ELR (cell line): ENCODE measurements around the gene MPPED1.

Source experiments
- DNase-seq: peaks from one replicate; pipeline ENCODE4 v3.0.0-alpha.2; 2015; ENCODE audit warnings: low read depth

Gene MPPED1

DNA sequence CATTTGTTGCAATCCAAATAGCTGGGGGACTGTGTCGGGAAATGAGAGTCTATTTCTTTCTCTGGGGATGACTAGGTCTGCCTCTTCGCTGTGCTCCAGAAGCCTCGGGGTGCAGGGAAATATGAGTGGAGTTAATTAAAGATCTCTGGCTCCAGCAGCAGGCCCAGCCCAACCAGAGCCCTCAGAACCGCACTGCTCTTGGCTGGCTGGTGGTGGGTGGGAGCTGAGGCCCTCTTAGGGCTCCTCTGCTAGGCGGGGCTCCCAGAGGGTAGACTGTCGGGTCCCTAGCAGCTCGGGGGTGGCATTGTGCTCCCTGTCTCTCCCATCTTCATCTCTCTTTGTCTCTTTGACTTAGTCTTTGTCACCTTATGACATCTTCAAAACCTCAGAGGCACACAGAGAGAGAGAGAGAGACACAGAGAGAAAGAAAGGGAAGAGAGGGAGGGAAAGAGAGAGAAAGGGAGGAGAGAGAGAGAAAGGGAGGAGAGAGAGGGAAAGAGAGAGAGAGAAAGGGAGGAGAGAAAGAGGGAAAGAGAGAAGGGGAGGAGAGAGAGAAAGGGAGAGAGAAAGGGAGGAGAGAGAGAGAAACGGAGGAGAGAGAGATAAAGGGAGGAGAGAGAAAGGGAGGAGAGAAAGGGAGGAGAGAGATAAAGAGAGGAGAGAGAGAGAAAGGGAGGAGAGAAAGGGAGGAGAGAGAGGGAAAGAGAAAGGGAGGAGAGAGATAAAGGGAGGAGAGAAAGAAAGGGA is 20.2 kb downstream of the MPPED1 start:
- DNase-seq = no peak

DNA sequence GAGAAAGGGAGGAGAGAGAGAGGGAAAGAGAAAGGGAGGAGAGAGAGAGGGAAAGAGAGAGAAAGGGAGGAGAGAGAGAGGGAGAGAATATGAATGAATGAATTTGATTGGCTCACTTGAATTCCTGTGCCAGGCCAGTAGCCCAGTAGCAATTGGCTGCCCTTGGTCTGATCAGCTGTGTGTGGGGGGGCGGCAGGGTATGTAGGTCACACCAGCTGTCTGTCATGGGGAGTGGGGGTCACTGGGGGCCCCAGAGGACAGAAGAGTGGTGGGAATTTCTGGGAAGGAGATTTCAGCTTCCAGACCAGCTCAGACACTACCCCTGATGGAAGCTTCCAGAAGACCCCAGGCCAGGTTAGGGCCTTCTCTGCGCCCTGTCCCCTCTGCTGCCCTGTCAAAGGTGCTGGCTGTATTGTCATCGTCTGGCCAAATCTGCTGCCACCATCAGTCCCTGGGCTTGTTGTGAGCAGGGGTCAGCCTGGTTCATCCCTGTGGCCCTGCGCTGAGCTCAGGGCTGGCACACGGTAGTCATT is 21.1 kb downstream of the MPPED1 start:
- no peak for DNase-seq

- DNase-seq = no peak
These were observed 21.8 kb downstream of the MPPED1 start for GRCh38 chr22:43433451-43434274.

DNA sequence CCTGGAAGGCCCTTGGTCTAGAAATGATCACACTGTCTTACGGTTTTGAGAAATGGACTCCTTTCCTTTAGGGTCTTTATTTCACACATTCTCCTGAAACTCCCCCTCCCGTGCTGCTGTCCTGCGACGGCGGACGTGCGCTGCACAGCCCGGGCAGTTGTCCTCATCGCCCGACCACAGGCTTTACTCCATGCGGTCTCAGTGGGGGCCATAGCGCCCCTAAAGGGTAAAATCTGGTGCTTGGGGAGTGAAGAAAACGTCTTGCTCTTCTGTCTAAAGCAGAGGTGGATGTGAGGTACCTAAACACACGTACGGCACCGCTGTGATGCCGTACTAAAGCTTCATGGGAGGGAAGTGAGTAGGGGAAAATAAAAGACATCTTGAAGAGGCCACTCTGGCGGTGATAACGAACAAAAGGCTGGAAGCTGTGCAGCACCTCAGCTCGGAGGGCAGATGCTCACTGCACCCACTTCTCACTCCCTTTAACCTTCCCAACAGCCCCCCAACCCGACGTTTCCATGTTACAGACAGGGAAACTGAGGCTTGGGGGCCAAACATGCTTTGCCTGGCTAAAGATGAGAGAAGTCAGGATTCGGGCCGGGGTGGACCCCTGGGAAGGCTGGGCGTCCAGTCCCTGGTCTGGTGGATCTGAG is 22.6 kb downstream of the MPPED1 start:
- DNase-seq = no peak

DNA sequence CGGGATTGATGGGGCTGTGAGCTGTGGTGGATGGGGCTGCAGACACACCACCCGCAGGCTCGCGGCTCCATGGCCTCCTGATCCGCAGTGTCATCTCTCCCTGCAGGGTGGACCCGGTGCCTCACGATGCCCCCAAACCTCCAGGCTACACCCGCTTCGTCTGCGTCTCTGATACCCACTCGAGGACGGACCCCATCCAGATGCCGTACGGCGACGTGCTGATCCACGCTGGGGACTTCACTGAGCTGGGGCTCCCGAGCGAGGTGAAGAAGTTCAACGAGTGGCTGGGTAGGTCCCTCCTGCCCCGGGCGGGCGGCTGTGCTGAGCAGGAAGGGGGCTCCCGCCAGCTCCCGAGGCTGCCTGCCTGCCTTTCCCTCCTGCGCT is 23.1 kb downstream of the MPPED1 start:
- no peak for DNase-seq

GRCh38 chr22:43435851-43436811 is 24.3 kb downstream of the MPPED1 start:
- no peak for DNase-seq

DNA sequence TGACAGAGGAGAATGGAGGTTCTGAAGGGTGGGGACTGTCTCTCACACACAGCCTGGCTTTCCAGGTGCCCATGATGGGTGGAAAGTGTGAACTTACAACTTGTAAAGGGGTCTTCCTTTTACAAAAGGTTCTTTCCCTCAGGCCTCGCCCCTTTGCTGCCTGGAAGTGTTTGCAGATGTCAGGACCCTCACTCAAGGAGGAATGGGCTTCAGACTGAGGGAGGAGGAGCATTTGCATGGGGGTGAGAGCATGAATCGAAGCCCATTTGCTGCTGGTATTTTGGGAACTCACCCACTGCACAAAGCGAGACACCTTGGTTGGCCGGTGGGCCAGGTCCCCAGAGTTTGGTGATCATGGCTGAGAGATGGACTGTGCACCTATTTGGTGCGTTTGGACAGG is 25.1 kb downstream of the MPPED1 start:
- no peak for DNase-seq

DNA sequence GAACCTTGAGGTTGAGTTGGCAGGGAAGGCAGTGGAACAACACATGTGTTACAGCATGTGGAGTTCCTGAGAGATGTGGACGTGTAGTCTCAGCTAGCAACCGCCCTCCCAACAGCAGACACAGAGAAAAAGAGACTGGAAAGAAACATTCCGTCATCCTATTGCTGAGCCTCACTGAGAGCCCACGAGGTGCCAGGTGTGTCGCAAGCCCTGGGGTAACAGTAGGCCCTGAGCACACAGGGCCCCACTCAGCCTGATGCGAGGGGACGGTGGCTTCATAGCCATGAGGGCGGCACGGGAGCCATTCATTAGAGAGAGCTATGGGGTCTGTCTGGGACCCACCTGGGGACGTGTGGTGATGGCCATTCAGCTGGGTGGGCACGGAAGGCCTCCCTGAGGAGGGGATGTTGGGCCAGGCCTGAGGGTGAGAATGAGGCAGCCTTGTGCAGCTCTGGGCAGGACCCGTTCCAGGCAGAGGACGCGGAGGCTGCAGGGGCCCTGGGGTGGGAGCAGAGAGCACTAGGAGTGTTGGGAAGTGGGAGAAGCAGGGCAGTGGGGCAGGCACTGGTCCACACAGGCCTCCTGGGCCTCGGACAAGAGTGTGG is 26.2 kb downstream of the MPPED1 start:
- DNase-seq = no peak

GRCh38 chr22:43438666-43439347 is 27.0 kb downstream of the MPPED1 start:
- no peak for DNase-seq

GRCh38 chr22:43439368-43440103 is 27.7 kb downstream of the MPPED1 start:
- DNase-seq = no peak

DNA sequence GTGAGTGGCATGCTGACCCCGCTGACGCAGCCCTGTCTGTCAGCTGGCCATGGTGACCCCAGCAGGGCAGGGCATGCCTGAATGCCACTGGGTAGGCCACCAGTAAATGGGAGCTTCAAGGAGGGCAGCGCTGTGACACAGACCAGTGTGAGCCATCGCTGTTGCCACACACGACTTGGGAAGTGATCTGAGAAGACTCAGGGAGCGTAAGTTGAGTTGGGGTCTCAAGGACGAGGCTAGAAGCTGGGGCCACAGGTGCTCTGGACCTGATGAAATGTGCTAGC is 28.2 kb downstream of the MPPED1 start:
- DNase-seq = no peak

DNA sequence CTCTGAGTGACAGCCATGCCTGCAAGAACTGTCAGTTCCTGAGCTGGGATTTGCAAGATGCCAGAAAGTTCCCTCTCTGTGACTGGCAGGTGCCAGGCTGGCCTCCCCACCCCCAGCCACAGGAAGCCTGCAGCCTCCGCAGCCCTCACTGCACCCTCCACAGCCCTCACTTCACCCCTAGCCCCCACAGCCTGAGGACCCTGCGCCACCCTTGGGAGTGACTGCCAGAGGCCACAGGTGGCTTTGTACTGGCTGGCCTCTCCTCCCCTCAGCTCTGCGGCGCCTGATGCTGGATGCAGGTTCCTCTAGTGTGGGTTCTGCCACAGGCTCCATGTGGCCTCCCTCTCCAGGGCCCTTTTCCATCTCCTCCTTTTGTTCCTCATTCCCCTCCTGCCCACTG is 28.7 kb downstream of the MPPED1 start:
- DNase-seq = no peak

- DNase-seq = no peak
These were observed 29.4 kb downstream of the MPPED1 start for GRCh38 chr22:43441216-43441615.

DNA sequence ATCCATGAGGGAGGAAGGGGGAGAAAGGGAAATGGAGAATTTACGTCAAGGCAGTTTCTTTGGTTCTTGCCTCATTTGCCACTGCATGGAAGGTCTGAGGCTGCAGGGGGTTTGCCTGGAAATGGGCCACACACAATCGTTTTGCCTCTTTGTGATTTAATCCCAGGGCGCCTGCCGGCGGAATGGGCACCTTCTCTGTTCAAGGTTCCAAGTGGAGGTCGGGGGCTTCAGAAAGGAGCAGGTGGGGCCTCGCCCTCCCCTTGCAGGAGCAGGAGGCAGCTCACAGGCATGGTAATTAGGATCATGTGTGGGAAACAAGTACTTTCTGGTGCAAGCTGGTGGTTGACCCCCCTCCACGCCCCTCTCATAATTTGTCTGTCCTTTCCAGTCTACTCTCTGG is 29.9 kb downstream of the MPPED1 start:
- no peak for DNase-seq

DNA sequence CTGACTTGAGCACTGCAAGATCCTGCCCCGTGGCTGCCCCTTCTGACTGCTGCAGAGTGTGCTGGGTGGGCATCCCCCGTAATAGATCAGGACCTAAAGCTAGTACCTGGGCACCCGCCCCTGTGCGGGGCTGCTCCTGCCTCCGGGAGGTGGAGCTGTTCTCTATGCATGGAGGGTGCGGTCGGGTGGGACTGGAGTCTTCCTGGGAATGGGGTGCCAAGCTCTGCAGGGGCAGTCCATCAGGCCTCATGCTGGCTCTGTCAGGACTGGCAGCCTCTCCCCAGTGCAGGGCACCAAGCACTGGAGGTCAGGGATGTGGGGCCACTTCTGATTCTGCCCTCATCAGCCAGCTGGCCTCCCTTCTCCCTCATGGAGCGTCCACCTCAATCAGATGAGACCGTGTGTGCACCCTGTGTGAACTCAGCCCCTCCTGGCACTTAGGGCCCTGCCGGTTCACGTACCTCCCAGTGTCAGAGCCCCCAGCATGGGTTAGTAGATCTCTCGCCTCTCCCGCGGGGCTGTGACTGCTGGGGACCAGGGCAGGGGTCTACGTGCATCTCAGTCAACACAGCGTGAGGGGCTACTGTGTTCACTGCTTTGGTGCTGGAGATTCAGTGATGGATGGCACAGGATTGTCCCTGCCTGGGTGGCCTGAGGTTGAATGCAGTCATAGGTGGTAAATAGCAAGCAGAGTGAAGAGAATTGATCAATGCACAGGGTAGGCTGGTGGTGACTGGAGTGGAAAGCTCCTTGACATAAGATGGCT is 30.8 kb downstream of the MPPED1 start:
- no peak for DNase-seq

- no peak for DNase-seq
These were observed 31.3 kb downstream of the MPPED1 start for GRCh38 chr22:43443152-43443471.

DNA sequence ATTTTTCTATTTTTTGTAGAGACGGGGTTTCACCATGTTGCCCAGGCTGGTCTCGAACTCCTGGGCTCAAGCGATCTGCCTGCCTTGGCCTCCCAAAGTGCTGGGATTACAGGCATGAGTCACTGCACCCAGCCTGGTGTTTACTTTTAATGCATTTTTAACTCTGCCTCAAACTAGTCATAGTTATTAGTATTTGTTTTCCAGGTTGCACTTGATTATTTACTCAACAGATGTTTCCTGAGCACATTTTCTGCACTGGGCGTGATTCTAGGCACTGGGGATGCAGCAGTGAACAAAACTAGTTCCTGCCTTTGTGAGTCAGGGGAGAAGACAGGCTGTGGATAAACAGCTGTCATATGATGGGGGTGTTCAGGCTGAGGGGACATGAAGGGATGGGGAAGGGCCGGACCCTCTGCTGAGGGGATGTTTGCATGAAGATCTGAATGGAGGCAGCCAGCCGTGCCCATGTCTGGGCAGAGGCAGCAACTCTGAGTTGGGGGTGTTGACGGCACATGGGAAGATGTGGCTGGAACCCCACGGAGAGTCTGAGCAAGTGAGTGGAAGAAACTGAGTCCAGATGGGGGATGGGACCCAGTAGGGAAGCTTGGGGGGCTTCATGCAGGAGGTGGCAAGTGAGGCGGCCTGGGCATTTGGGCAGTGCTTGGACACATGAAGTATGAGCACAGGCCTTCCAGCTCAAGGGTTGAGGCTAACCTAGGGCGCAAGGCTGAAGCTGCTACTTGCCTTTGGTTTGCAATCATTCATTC is 34.4 kb downstream of the MPPED1 start:
- no peak for DNase-seq

DNA sequence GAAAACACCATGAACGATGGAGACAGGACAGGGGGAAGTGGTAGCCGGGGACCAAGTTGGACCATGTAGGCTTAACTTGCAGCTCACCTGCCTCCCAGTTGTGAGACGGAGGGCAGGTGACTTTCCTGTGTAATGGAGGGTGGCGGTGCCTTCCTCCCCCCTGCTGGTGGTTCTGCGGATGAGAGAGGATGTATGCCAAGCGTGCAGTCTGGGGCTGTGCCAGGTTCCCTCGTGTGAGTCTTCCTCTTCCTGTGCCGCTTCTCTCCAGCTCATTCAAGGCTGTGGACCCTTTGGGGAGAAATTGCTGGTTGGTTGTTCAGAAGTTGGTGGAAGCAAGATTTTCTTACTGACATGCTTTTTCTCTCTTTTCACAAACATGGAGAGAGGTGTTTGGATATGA is 35.1 kb downstream of the MPPED1 start:
- no peak for DNase-seq

GRCh38 chr22:43447380-43447779 is 35.6 kb downstream of the MPPED1 start:
- no peak for DNase-seq
